ENCODE data around the gene TRABD. TPM values are rescaled to one million over a fixed set of nuclear protein-coding genes. Genes with fewer than 3 reads are reported as not detected.

TRABD gene
- total RNA-seq, 2 donors from 2014 or later, result 12.3 to 20.0 TPM

DNA sequence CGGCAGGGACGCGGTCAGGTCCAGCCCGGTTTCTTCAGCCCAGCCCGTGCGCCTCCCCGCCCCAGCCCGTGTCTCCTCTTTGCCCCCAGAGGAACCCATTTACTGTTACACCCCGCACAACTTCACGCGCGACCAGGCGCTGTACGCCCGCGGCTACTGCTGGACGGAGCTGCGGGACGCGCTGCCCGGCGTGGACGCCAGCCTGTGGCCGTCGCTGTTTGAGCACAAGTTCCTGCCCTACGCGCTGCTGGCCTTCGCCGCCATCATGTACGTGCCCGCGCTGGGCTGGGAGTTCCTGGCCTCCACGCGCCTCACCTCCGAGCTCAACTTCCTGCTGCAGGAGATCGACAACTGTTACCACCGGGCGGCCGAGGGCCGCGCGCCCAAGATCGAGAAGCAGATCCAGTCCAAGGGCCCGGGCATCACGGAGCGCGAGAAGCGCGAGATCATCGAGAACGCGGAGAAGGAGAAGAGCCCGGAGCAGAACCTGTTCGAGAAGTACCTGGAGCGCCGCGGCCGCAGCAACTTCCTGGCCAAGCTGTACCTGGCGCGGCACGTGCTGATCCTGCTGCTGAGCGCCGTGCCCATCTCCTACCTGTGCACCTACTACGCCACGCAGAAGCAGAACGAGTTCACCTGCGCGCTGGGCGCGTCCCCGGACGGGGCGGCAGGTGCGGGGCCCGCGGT is 8.7 kb upstream of the TRABD start:
- no peak for TF ChIP-seq CTCF (IDR thresholded peaks at IDR 0.05)
- Histone ChIP-seq H3K4me3 (no peak overlapping the region), H3K9me3 (no peaks in the 10 kb centered on the region), H3K27ac (no peak overlapping the region), H3K27me3 (no peaks in the 10 kb centered on the region), H3K4me1 (peaks cover 0 to 7% of the 10 kb centered on the region in 2 donors), H3K36me3 (no peaks in the 10 kb centered on the region)
- no peak for DNase-seq (ENCODE audit: low spot score)

GRCh38 chr22:50177537-50178470 is 7.9 kb upstream of the TRABD start:
- H3K36me3 ChIP-seq, result no peaks in the 10 kb centered on the region
- no peaks in the 10 kb centered on the region for H3K27me3 ChIP-seq
- H3K9me3 ChIP-seq, result no peaks in the 10 kb centered on the region
- no peak for TF ChIP-seq CTCF (IDR thresholded peaks at IDR 0.05)
- H3K4me1 ChIP-seq, result peaks cover 0 to 9% of the 10 kb centered on the region in 2 donors
- no peak overlapping the region for H3K4me3 ChIP-seq
- no peak overlapping the region for H3K27ac ChIP-seq
- no peak for DNase-seq (ENCODE audit: low spot score)

- DNase-seq (ENCODE audit: low spot score), result no peak
- Histone ChIP-seq H3K4me3 (no peak overlapping the region), H3K9me3 (no peaks in the 10 kb centered on the region), H3K27me3 (no peaks in the 10 kb centered on the region), H3K27ac (no peak overlapping the region), H3K4me1 (peaks cover 0 to 16% of the 10 kb centered on the region in 2 donors), H3K36me3 (no peaks in the 10 kb centered on the region)
- TF ChIP-seq CTCF (IDR thresholded peaks at IDR 0.05), result no peak
Observed at GRCh38 chr22:50178471-50178864, 7.2 kb upstream of the TRABD start.

- Histone ChIP-seq H3K36me3 (no peaks in the 10 kb centered on the region), H3K27me3 (no peaks in the 10 kb centered on the region), H3K4me1 (peaks cover 0 to 23% of the 10 kb centered on the region in 2 donors), H3K4me3 (no peak overlapping the region), H3K9me3 (no peaks in the 10 kb centered on the region), H3K27ac (no peak overlapping the region)
- no peak for DNase-seq (ENCODE audit: low spot score)
- no peak for TF ChIP-seq CTCF (IDR thresholded peaks at IDR 0.05)
Observed at GRCh38 chr22:50178871-50179869, 6.5 kb upstream of the TRABD start.

GRCh38 chr22:50179937-50180726 is 5.6 kb upstream of the TRABD start:
- TF ChIP-seq CTCF (IDR thresholded peaks at IDR 0.05), result no peak
- Histone ChIP-seq H3K4me3 (no peak overlapping the region), H3K27me3 (no peaks in the 10 kb centered on the region), H3K4me1 (peaks cover 0 to 32% of the 10 kb centered on the region in 2 donors), H3K27ac (no peak overlapping the region), H3K9me3 (no peaks in the 10 kb centered on the region), H3K36me3 (no peaks in the 10 kb centered on the region)
- DNase-seq (ENCODE audit: low spot score), result no peak
